K562 (cell line): Measurements from ENCODE around the gene PHF21A. TPM values are rescaled to one million over a fixed set of nuclear protein-coding genes. Genes with fewer than 3 reads are reported as not detected.

Experiments used
- DMBX1 ChIP-seq: fragments of 250-450 bp; sonication (Bioruptor Pico); IDR thresholded peaks from 2 replicates; pipeline ENCODE4 v1.8.0; 2022; ENCODE audit warnings: inconsistent platforms, mild to moderate bottlenecking, moderate library complexity, borderline replicate concordance
- EGR1 ChIP-seq: fragments of 450-650 bp; conservative IDR thresholded peaks from 2 replicates; pipeline ENCODE4 v1.6.1; 2017; ENCODE audit warnings: mild to moderate bottlenecking
- EHMT2 ChIP-seq: fragments of 450-650 bp; IDR thresholded peaks from 2 replicates; pipeline ENCODE4 v1.6.1; 2018; ENCODE audit warnings: antibody characterized with exemption
- HNRNPLL ChIP-seq: fragments of 200-400 bp; formaldehyde crosslinking; IDR thresholded peaks from 2 replicates; pipeline ENCODE4 v1.6.1; 2017; ENCODE audit warnings: low read length, low read depth, mild to moderate bottlenecking; ENCODE audit not compliant: poor library complexity, severe bottlenecking
- NONO ChIP-seq, 2 experiments: fragments of 200-400 bp in 1 of 2; fragments of 450-650 bp in 1 of 2; formaldehyde crosslinking in 1 of 2; IDR thresholded peaks; 2 replicates each; pipeline ENCODE4 v1.6.1; 2017; ENCODE audit warnings: low read depth in 2 of 2, mild to moderate bottlenecking in 2 of 2, moderate library complexity in 2 of 2, low read length in 1 of 2
- REST ChIP-seq, 2 experiments: fragments of 450-650 bp; formaldehyde crosslinking in 1 of 2; IDR thresholded peaks; 2 replicates each; pipeline versions ENCODE4 v1.4.0 to v1.6.1; 2014 to 2020; ENCODE audit warnings: mild to moderate bottlenecking in 2 of 2, borderline replicate concordance in 1 of 2, low read depth in 1 of 2
- ZNF584 ChIP-seq: fragments of 200-800 bp; sonication (Bioruptor generic); IDR thresholded peaks from 2 replicates; pipeline ENCODE4 v1.6.1; 2016; ENCODE audit warnings: low read depth, mild to moderate bottlenecking, missing genetic modification characterization, missing compliant biosample characterization
- ZNF766 ChIP-seq: fragments of 200-800 bp; sonication (Bioruptor generic); conservative IDR thresholded peaks from 2 replicates; pipeline ENCODE4 v1.6.1; 2016; ENCODE audit warnings: missing genetic modification characterization, missing compliant biosample characterization
- polyA plus RNA-seq, 8 experiments: library from polyadenylated mRNA; depleted of rRNA in 4 of 8; stranded (reverse) in 5 of 8; unstranded in 3 of 8; fragments of >200 nt; fragmentation: Nextera tagmentation in 2 of 8; fragmentation: Illumina TruSeq in 1 of 8; extraction: Ambion mirVana in 2 of 8; extraction: Trizol in 1 of 8; gene quantifications; 2 replicates each; pipeline versions ENCODE4 v1.2.1 to v1.2.3, GENCODE V29; 2011 to 2014; ENCODE audit warnings: inconsistent platforms in 1 of 8, missing spikeins in 1 of 8
- total RNA-seq, 7 experiments: library from RNA; depleted of rRNA in 6 of 7; stranded (reverse); fragments of >200 nt in 6 of 7; fragmentation: Illumina TruSeq in 2 of 7; extraction: Trizol in 2 of 7; gene quantifications; 2 replicates each; pipeline versions ENCODE4 v1.2.1 to v1.2.3, GENCODE V29; 2011 to 2021; ENCODE audit warnings: low replicate concordance in 1 of 7
- TF ChIP-seq, protein P1 (sequence below): fragments of 450-650 bp; IDR thresholded peaks from 2 replicates; pipeline ENCODE4 v1.7.0; 2016; ENCODE audit warnings: borderline replicate concordance
- TF ChIP-seq, protein P2 (sequence below): sonication (generic); formaldehyde crosslinking; IDR thresholded peaks from 2 replicates; pipeline ENCODE4 v1.9.0; 2022; ENCODE audit warnings: mild to moderate bottlenecking, missing genetic modification reagents
- TF ChIP-seq, protein P3 (sequence below): fragments of 200-800 bp; sonication (Bioruptor generic); IDR thresholded peaks from 2 replicates; pipeline ENCODE4 v1.6.1; 2017; ENCODE audit warnings: missing genetic modification characterization, missing compliant biosample characterization

PHF21A gene
- total and polyA plus RNA-seq, 9 of the 15 experiments (the other 6 are each of a cell fraction or from before 2014, with no cell fraction given) = 1.5 to 32.4 (median 10.7) TPM

DNA sequence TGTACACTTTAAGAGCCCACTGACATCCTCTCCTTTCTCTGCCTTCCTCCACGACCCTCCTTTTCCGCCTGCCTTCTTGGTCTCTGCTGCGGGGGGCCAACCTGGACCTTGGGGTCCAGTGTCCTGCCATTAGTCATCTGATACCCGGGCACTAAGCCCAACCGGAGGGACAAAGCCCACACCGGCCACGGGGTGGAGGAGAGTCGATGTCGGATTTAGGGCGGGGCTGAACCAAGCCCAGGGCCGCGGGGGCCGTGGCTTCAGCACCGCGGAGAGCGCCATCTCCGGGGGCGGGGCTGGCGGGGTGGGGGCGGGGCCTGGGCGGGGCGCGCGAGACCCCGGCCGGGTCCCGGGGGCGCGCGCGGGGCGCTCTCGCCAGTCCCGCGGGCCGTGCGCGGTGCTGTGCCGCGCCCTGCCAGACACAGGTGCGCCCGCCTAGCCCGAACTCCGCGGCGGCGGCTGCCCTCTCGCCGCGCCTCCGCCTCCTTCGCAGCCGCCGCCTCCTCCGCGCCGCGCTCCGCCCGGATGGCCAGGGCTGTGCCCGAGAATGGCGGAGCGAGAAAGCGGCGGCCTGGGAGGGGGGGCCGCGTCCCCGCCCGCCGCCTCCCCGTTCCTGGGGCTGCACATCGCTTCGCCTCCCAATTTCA lies 235.9 kb downstream of the PHF21A start, which contains the start of gene MAPK8IP1 (continued):
- TF ChIP-seq REST (IDR thresholded peaks at IDR 0.05; ENCODE audit: borderline replicate concordance) (peak; percentile 98), REST (CRISPR knock-in tag; IDR thresholded peaks at IDR 0.05; ENCODE audit: low read depth) (peak; percentile 95), HNRNPLL (peak; percentile 72), NONO (IDR thresholded peaks at IDR 0.05; ENCODE audit: low read depth in 2 of 2, low read length in 1 of 2) (0 out of 4 replicates have a peak, but pooled peaks of 1 of the 2 experiments have one; percentile 17), EGR1 (0 out of 2 replicates have a peak, but pooled peaks have one; percentile 8), ZNF584 (CRISPR knock-in tag) (0 out of 2 replicates have a peak, but pooled peaks have one; percentile 60), ZNF766 (peak; percentile 84), EHMT2 (peak; percentile 96), DMBX1 (0 out of 2 replicates have a peak, but pooled peaks have one; percentile 42)
- TF ChIP-seq, protein P1, sequence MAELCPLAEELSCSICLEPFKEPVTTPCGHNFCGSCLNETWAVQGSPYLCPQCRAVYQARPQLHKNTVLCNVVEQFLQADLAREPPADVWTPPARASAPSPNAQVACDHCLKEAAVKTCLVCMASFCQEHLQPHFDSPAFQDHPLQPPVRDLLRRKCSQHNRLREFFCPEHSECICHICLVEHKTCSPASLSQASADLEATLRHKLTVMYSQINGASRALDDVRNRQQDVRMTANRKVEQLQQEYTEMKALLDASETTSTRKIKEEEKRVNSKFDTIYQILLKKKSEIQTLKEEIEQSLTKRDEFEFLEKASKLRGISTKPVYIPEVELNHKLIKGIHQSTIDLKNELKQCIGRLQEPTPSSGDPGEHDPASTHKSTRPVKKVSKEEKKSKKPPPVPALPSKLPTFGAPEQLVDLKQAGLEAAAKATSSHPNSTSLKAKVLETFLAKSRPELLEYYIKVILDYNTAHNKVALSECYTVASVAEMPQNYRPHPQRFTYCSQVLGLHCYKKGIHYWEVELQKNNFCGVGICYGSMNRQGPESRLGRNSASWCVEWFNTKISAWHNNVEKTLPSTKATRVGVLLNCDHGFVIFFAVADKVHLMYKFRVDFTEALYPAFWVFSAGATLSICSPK = peak; percentile 54; the same call in 1 of the 2 replicates
- TF ChIP-seq, protein P2, sequence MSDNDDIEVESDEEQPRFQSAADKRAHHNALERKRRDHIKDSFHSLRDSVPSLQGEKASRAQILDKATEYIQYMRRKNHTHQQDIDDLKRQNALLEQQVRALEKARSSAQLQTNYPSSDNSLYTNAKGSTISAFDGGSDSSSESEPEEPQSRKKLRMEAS (CRISPR knock-in tag) = peak; percentile 32; the same call in 1 of the 2 replicates
- TF ChIP-seq, protein P3, sequence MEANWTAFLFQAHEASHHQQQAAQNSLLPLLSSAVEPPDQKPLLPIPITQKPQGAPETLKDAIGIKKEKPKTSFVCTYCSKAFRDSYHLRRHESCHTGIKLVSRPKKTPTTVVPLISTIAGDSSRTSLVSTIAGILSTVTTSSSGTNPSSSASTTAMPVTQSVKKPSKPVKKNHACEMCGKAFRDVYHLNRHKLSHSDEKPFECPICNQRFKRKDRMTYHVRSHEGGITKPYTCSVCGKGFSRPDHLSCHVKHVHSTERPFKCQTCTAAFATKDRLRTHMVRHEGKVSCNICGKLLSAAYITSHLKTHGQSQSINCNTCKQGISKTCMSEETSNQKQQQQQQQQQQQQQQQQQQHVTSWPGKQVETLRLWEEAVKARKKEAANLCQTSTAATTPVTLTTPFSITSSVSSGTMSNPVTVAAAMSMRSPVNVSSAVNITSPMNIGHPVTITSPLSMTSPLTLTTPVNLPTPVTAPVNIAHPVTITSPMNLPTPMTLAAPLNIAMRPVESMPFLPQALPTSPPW (CRISPR knock-in tag) = peak; percentile 97
